HUES48 (cell line): ENCODE data around the gene CLIC6.

Source experiments
- H3K27ac ChIP-seq: one replicate; pipeline ENCODE4 v1.7.0; 2013; ENCODE audit warnings: low read depth, low read length, inconsistent platforms
- H3K27me3 ChIP-seq: 2 replicates; pipeline ENCODE4 v1.6.1; 2013; ENCODE audit warnings: mild to moderate bottlenecking, low read length; ENCODE audit not compliant: control insufficient read depth, insufficient read depth
- H3K36me3 ChIP-seq: 2 replicates; pipeline ENCODE4 v1.6.1; 2013; ENCODE audit warnings: low read length; ENCODE audit not compliant: control insufficient read depth, insufficient read depth
- H3K4me1 ChIP-seq: 2 replicates; pipeline ENCODE4 v1.6.1; 2013; ENCODE audit warnings: mild to moderate bottlenecking, low read length; ENCODE audit not compliant: control insufficient read depth, insufficient read depth
- H3K4me3 ChIP-seq: 2 replicates; pipeline ENCODE4 v1.5.1; 2013; ENCODE audit warnings: mild to moderate bottlenecking, low read depth, low read length
- H3K9ac ChIP-seq: 2 replicates; pipeline ENCODE4 v1.6.1; 2013; ENCODE audit warnings: mild to moderate bottlenecking, low read depth, low read length, moderate library complexity
- H3K9me3 ChIP-seq: 2 replicates; pipeline ENCODE4 v1.6.1; 2013; ENCODE audit warnings: low read length; ENCODE audit not compliant: control insufficient read depth, insufficient read depth

Gene CLIC6

GRCh38 chr21:34639250-34639649, 29.5 kb upstream of the CLIC6 start:
- no peak overlapping the region for H3K4me3 ChIP-seq
- H3K4me1 ChIP-seq: no peaks in the 10 kb centered on the region
- no peak overlapping the region for H3K9ac ChIP-seq
- no peaks in the 10 kb centered on the region for H3K36me3 ChIP-seq
- H3K9me3 ChIP-seq: no peaks in the 10 kb centered on the region
- no peaks in the 10 kb centered on the region for H3K27me3 ChIP-seq
- H3K27ac ChIP-seq: no peak overlapping the region

GRCh38 chr21:34639882-34640788, 28.7 kb upstream of the CLIC6 start:
- H3K4me1 ChIP-seq: no peaks in the 10 kb centered on the region
- H3K9ac ChIP-seq: no peak overlapping the region
- no peak overlapping the region for H3K27ac ChIP-seq
- no peaks in the 10 kb centered on the region for H3K9me3 ChIP-seq
- no peaks in the 10 kb centered on the region for H3K36me3 ChIP-seq
- no peaks in the 10 kb centered on the region for H3K27me3 ChIP-seq
- H3K4me3 ChIP-seq: no peak overlapping the region

DNA sequence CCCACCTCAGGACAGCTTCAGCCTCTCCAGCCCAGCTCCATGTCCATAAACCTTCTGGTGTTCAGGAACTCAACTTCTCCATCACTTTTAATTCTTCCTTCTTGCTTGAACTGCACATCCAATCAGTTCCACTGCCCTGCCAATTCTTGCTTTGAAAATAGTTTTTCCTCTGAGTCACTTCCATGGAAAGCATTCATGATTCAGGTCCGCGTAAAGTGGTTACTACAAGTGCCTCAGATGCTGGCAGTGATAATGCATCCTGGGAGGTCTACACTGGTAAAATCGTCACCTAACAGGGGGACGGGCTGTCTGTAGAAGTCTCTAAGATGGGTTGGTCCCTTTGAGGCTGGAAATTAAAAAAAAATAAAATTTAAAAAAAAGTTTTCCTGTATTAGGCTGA, 27.9 kb upstream of the CLIC6 start:
- H3K4me1 ChIP-seq: no peaks in the 10 kb centered on the region
- no peaks in the 10 kb centered on the region for H3K9me3 ChIP-seq
- no peaks in the 10 kb centered on the region for H3K27me3 ChIP-seq
- H3K36me3 ChIP-seq: no peaks in the 10 kb centered on the region
- no peak overlapping the region for H3K27ac ChIP-seq
- no peak overlapping the region for H3K9ac ChIP-seq
- H3K4me3 ChIP-seq: no peak overlapping the region

GRCh38 chr21:34642211-34643075, 26.4 kb upstream of the CLIC6 start:
- Histone ChIP-seq H3K27me3 (no peaks in the 10 kb centered on the region), H3K4me3 (no peak overlapping the region), H3K4me1 (no peaks in the 10 kb centered on the region)

DNA sequence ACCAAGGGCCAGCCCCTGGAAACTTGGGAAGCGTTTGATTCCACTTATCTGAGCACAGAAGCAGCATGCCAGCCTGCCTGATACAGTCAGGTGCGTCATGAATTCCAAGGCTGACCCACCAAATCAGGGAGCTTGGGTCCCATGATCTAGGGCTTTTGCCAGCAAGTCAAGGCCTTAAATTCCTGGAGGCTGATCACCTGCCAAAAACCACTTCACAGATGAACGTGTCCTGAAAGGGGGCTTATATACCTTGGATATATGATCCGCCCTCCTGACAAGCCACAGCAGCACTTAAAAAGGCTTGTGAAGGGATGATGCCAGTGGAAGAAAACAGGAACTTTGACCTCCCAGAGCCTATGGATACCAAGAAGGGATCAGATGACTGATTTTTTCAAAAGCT, 24.0 kb upstream of the CLIC6 start:
- Histone ChIP-seq H3K4me3 (no peak overlapping the region), H3K27ac (no peak overlapping the region), H3K9me3 (no peaks in the 10 kb centered on the region)

More at GRCh38 chr21:34642211-34643075, 26.4 kb upstream of the CLIC6 start:
- H3K9me3 ChIP-seq: no peaks in the 10 kb centered on the region
- no peak overlapping the region for H3K27ac ChIP-seq
- H3K9ac ChIP-seq: no peak overlapping the region
- no peaks in the 10 kb centered on the region for H3K36me3 ChIP-seq

GRCh38 chr21:34647555-34647954, 21.2 kb upstream of the CLIC6 start:
- no peaks in the 10 kb centered on the region for H3K9me3 ChIP-seq
- H3K27me3 ChIP-seq: no peaks in the 10 kb centered on the region
- no peaks in the 10 kb centered on the region for H3K36me3 ChIP-seq
- no peak overlapping the region for H3K27ac ChIP-seq
- H3K9ac ChIP-seq: no peak overlapping the region
- no peaks in the 10 kb centered on the region for H3K4me1 ChIP-seq
- H3K4me3 ChIP-seq: no peak overlapping the region

More for the DNA sequence above, 24.0 kb upstream of the CLIC6 start:
- Histone ChIP-seq H3K4me1 (no peaks in the 10 kb centered on the region), H3K36me3 (no peaks in the 10 kb centered on the region), H3K27me3 (no peaks in the 10 kb centered on the region), H3K9ac (no peak overlapping the region)

DNA sequence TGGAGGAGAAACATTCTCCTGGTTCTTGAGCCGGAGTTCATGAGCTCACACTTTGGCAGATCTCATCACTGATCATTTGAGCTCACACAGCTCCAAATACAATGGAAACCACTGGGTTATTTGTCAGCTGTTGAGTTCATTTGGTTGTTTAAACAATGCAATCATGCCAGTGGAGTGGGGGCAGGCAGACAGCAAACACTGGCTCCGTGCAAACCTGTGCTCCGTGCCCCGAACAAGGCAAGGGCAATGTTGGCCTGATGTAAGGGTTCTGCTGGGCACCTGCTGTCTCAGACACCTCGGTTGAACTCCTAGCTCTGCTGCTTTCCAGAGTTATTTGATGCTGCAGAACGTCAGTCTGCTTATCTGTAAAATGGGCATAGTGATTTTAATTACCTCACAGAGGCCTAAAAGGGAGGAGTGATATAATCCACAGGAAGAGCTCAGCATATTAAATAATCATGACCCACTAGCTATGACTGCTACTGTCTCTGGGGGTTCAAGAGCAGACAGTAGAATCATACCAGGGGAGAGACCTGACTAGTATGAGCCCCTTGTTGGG, 20.0 kb upstream of the CLIC6 start:
- H3K9me3 ChIP-seq: no peaks in the 10 kb centered on the region
- no peaks in the 10 kb centered on the region for H3K4me1 ChIP-seq
- no peaks in the 10 kb centered on the region for H3K27me3 ChIP-seq
- no peak overlapping the region for H3K27ac ChIP-seq
- H3K36me3 ChIP-seq: no peaks in the 10 kb centered on the region
- no peak overlapping the region for H3K9ac ChIP-seq
- H3K4me3 ChIP-seq: no peak overlapping the region

DNA sequence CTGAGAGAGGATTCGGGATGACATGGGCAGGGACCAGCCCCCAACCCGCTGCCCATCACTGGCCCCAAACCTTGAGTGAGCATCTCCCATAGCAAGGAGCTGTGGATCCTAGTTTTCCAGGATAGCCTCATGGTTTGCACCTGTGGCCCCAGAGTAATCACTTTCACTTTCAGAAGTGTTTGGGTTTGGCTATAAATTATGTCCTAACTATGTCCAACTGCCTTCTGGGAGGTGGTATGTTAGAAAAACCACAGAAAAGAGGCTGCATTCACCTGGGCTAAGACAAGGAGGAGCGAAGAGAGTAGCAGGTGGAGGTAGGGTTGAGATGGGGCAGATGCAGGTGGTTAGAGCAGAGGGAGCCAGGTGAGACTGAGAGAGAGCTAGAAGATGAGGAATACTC, 19.4 kb upstream of the CLIC6 start:
- H3K36me3 ChIP-seq: no peaks in the 10 kb centered on the region

GRCh38 chr21:34650861-34651431, 17.8 kb upstream of the CLIC6 start:
- no peak overlapping the region for H3K4me3 ChIP-seq

More for the DNA sequence above, 19.4 kb upstream of the CLIC6 start:
- no peak overlapping the region for H3K9ac ChIP-seq
- H3K4me1 ChIP-seq: no peaks in the 10 kb centered on the region
- H3K9me3 ChIP-seq: no peaks in the 10 kb centered on the region
- no peaks in the 10 kb centered on the region for H3K27me3 ChIP-seq
- no peak overlapping the region for H3K4me3 ChIP-seq
- H3K27ac ChIP-seq: no peak overlapping the region

GRCh38 chr21:34651642-34652041, 17.2 kb upstream of the CLIC6 start:
- no peak overlapping the region for H3K27ac ChIP-seq
- H3K27me3 ChIP-seq: no peaks in the 10 kb centered on the region
- no peaks in the 10 kb centered on the region for H3K36me3 ChIP-seq
- no peaks in the 10 kb centered on the region for H3K4me1 ChIP-seq
- no peaks in the 10 kb centered on the region for H3K9me3 ChIP-seq
- H3K9ac ChIP-seq: no peak overlapping the region
- H3K4me3 ChIP-seq: no peak overlapping the region

More at GRCh38 chr21:34650861-34651431, 17.8 kb upstream of the CLIC6 start:
- no peak overlapping the region for H3K27ac ChIP-seq
- no peaks in the 10 kb centered on the region for H3K36me3 ChIP-seq
- H3K9ac ChIP-seq: no peak overlapping the region
- H3K9me3 ChIP-seq: no peaks in the 10 kb centered on the region
- H3K27me3 ChIP-seq: no peaks in the 10 kb centered on the region
- H3K4me1 ChIP-seq: no peaks in the 10 kb centered on the region
